ENCODE measurements around the gene CLSTN2. TPM values are rescaled to one million over a fixed set of nuclear protein-coding genes. Genes with fewer than 3 reads are reported as not detected.

CLSTN2 gene
- total RNA-seq, 1 experiment from 2014 or later = not detected

DNA sequence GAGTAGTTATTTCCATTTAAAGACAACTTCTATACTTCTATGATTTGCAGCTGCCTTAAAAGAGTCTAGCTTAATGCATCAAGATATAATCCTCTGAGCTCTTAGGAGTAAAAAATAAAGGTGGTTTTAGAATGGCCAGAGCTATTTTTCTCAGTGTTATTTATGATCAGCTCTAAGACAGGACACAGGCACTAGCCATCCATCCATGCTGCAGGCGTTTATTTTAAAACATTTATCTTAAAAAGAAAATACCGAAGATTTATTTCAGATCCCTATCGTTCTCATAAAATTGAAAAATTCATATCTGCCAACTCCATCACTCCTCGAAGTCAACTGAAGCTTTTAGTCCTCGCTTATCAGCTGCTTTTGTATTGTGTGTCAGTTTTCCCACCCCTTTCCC is 243.5 kb downstream of the CLSTN2 start:
- no peak overlapping the region for H3K4me2 ChIP-seq
- no peak overlapping the region for H2AFZ ChIP-seq
- POLR2A ChIA-PET (ENCODE audit: unreplicated experiment) = no interaction called here
- H3K9me3 ChIP-seq (ENCODE audit: insufficient read depth, low read depth) = no peaks in the 10 kb centered on the region
- TF ChIP-seq, protein P1, sequence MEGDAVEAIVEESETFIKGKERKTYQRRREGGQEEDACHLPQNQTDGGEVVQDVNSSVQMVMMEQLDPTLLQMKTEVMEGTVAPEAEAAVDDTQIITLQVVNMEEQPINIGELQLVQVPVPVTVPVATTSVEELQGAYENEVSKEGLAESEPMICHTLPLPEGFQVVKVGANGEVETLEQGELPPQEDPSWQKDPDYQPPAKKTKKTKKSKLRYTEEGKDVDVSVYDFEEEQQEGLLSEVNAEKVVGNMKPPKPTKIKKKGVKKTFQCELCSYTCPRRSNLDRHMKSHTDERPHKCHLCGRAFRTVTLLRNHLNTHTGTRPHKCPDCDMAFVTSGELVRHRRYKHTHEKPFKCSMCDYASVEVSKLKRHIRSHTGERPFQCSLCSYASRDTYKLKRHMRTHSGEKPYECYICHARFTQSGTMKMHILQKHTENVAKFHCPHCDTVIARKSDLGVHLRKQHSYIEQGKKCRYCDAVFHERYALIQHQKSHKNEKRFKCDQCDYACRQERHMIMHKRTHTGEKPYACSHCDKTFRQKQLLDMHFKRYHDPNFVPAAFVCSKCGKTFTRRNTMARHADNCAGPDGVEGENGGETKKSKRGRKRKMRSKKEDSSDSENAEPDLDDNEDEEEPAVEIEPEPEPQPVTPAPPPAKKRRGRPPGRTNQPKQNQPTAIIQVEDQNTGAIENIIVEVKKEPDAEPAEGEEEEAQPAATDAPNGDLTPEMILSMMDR (conservative IDR thresholded peaks at IDR 0.05) = no peak
- no peak for TF ChIP-seq EZH2 (IDR thresholded peaks at IDR 0.05; ENCODE audit: low read depth)
- DNase-seq = no peak
- no peak overlapping the region for H3K27ac ChIP-seq
- no peak overlapping the region for H3K4me3 ChIP-seq
- no peaks in the 10 kb centered on the region for H3K36me3 ChIP-seq (ENCODE audit: low read depth)
- H3F3A ChIP-seq (ENCODE audit: insufficient read depth, low read depth) = no peaks in the 10 kb centered on the region
- no peaks in the 10 kb centered on the region for H4K20me1 ChIP-seq (ENCODE audit: insufficient read depth)
- BruUV-seq (replicated peaks) = no TSS peak
- H3K4me1 ChIP-seq (replicated peaks; ENCODE audit: insufficient read depth) = no peaks in the 10 kb centered on the region
- H3K27me3 ChIP-seq (ENCODE audit: insufficient read depth, low read depth) = no peaks in the 10 kb centered on the region
- H3K79me2 ChIP-seq (ENCODE audit: low read depth) = no peaks in the 10 kb centered on the region
- CTCF ChIA-PET = no interaction called here
- no peaks in the 10 kb centered on the region for H3K9me2 ChIP-seq (ENCODE audit: insufficient read depth)
- intact Hi-C loops (cut with micrococcal nuclease; ENCODE audit: unreplicated experiment) = no loop called here

GRCh38 chr3:140180603-140181002 is 245.6 kb downstream of the CLSTN2 start:
- H3K9me3 ChIP-seq (ENCODE audit: insufficient read depth, low read depth) = no peaks in the 10 kb centered on the region
- BruUV-seq (replicated peaks) = no TSS peak
- H3F3A ChIP-seq (ENCODE audit: insufficient read depth, low read depth) = no peaks in the 10 kb centered on the region
- no peaks in the 10 kb centered on the region for H3K4me1 ChIP-seq (replicated peaks; ENCODE audit: insufficient read depth)
- no peaks in the 10 kb centered on the region for H3K36me3 ChIP-seq (ENCODE audit: low read depth)
- no peak overlapping the region for H3K4me2 ChIP-seq
- no peaks in the 10 kb centered on the region for H4K20me1 ChIP-seq (ENCODE audit: insufficient read depth)
- no peaks in the 10 kb centered on the region for H3K9me2 ChIP-seq (ENCODE audit: insufficient read depth)
- no peaks in the 10 kb centered on the region for H3K79me2 ChIP-seq (ENCODE audit: low read depth)
- DNase-seq = no peak
- H3K4me3 ChIP-seq = no peak overlapping the region
- H3K27me3 ChIP-seq (ENCODE audit: insufficient read depth, low read depth) = no peaks in the 10 kb centered on the region
- CTCF ChIA-PET = no interaction called here
- POLR2A ChIA-PET (ENCODE audit: unreplicated experiment) = no interaction called here
- no peak overlapping the region for H2AFZ ChIP-seq
- TF ChIP-seq, protein P1 (conservative IDR thresholded peaks at IDR 0.05) = no peak
- no peak for TF ChIP-seq EZH2 (IDR thresholded peaks at IDR 0.05; ENCODE audit: low read depth)
- H3K27ac ChIP-seq = no peak overlapping the region
- intact Hi-C loops (cut with micrococcal nuclease; ENCODE audit: unreplicated experiment) = no loop called here

DNA sequence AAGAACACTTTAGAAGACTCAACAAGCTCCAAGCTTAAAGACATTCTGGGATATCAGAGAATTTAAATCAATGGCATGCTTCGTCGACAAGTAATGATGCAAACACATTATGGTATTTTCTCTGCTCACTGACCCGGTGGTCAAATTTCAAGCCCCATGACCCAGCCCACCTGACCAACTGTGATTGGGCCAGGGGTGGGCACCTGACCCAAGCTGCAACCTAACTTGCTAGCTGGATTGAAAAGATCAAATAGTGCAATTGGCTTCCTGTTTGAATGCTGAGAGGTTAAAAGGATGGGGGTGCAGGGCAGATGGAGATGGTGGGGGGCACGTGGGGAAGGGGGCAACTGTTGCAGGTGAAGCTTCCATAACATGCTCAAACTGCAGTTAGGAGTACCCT is 250.4 kb downstream of the CLSTN2 start:
- Histone ChIP-seq H3K9me3 (ENCODE audit: insufficient read depth, low read depth) (no peaks in the 10 kb centered on the region), H3K36me3 (ENCODE audit: low read depth) (no peaks in the 10 kb centered on the region), H3K27ac (no peak overlapping the region), H3K79me2 (ENCODE audit: low read depth) (no peaks in the 10 kb centered on the region), H2AFZ (no peak overlapping the region), H3K27me3 (ENCODE audit: insufficient read depth, low read depth) (no peaks in the 10 kb centered on the region), H4K20me1 (ENCODE audit: insufficient read depth) (no peaks in the 10 kb centered on the region), H3K4me2 (no peak overlapping the region), H3K4me3 (no peak overlapping the region), H3K9me2 (ENCODE audit: insufficient read depth) (no peaks in the 10 kb centered on the region), H3K4me1 (replicated peaks; ENCODE audit: insufficient read depth) (no peaks in the 10 kb centered on the region), H3F3A (ENCODE audit: insufficient read depth, low read depth) (no peaks in the 10 kb centered on the region)
- CTCF ChIA-PET = no interaction called here
- no peak for DNase-seq
- BruUV-seq (replicated peaks) = no TSS peak
- intact Hi-C loops (cut with micrococcal nuclease; ENCODE audit: unreplicated experiment) = no loop called here
- TF ChIP-seq, protein P1 (conservative IDR thresholded peaks at IDR 0.05) = no peak
- TF ChIP-seq EZH2 (IDR thresholded peaks at IDR 0.05; ENCODE audit: low read depth) = no peak
- POLR2A ChIA-PET (ENCODE audit: unreplicated experiment) = no interaction called here

All from PC-9 (cell line).